Measurements from ENCODE around the gene CELF3.

GRCh38 chr1:151718011-151718431 lies 1.4 kb upstream of the CELF3 start:
- no peak for TF ChIP-seq CTCF (IDR thresholded peaks at IDR 0.05; ENCODE audit: low read depth, low read length)
- TF ChIP-seq EZH2phosphoT487 (IDR thresholded peaks at IDR 0.05; ENCODE audit: low read depth), result no peak

All from OCI-LY3 (cell line).